ENCODE results near the gene ZNF215. TPM values are rescaled to one million over a fixed set of nuclear protein-coding genes. Genes with fewer than 3 reads are reported as not detected.

Gene ZNF215
- total RNA-seq = 3.8 and 4.3 TPM in 2 replicates

DNA sequence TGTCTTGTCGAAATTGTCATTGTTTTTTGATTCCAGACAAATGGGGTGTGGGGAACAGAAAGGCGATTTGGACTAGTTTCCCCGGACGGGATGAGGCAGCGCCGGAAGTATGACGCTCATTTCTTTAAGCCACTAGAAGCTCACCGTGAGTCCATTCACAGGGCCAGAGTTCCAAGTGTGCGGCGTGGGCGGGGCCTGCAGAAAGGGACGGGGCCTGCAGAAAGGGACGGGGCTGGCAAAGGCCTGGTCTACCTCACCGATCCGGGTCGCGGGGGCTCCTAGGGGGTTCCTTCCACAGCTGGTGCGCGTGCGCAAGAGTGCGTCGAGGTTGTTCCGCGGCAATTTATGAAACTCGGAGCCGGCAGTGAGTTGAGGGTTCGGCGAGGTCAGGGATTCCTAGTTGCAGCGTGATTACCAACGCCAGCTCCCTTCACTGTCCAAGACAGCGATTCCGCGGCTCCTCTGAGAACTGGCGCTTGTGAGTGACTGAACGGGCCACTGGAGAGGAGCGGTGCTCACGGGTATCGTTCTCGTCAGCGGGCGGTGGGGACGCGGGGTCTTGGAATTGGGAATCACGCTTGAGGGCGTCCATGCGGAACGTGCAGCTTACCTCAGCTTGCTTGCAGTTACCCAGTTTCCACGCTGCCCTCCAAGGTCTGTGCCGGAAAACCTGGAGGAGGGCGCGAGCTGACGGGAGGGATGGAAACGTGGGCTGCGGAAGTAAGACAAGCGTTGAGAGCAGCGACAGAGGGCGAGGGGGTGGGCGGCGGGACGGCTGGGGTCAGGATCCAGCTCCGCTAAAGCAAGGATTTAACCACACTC lies at the start of gene ZNF215:
Gene ZNF215, plus strand, starts transcription at position 219 of the 822 bp plus-strand sequence. CDS start 5,847 bp downstream, outside the sequence.

DNA sequence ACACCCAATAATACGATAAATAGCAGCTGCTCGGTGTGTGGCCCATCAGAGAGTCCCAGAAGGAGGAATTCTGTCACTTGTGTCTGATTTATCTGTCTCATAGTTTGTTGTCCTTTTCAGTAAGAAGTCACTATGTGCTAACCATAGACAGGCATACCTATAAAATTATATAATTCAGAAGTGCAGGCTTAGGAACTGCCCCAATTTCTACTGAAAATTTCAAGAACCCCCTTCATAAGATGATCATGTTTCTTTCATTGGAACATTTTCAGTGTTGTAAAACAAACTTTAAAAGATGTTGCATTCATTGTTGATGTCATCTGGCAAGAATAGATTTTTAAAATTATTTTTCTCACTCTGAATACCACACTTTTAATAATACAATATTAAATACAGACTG lies 33.8 kb upstream of the ZNF215 start, which contains the start of gene OR2D2:
Gene OR2D2, minus strand, starts transcription at position 101 of the 400 bp plus-strand sequence. Its CDS starts 0 bp downstream, at position 101.

DNA sequence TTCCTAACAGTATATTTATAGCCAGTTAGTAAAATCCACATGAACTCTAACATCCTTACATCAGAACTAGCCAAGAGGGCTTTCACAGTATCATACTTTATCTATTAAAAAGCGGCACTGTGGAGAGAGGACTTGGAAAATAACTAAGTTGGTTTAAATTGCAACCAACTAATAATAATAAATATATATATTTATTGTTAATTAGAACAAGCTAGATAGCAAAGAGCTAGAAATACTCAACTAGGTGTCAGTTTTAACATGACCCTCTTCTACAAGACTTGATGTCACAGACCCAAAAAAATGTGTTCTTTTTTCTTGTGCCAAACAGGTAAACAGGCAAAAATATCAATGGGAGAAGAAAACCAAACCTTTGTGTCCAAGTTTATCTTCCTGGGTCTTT lies 5.5 kb upstream of the ZNF215 start, which contains the start of gene OR2D3:
Gene OR2D3, plus strand, starts transcription at position 301 of the 400 bp plus-strand sequence. Its CDS starts 0 bp downstream, at position 301.

Other genes with a start within 250 kb of the ZNF215 start
- 39.0 and 54.9 TPM in 2 replicates for gene MRPL17, start 243.1 kb upstream of the ZNF215 start, total RNA-seq
- under 0.01 TPM in 2 replicates for gene OR2AG2, start 154.4 kb upstream of the ZNF215 start, total RNA-seq
- not detected in 2 replicates for gene OR2AG1, start 143.4 kb upstream of the ZNF215 start, total RNA-seq
- gene OR6A2, start 126.7 kb upstream of the ZNF215 start, total RNA-seq = under 0.01 TPM in 2 replicates
- not detected in 2 replicates for gene OR10A5, start 80.7 kb upstream of the ZNF215 start, total RNA-seq
- under 0.01 TPM in 1 of 2 replicates, not detected in the other for gene OR10A2, start 63.4 kb upstream of the ZNF215 start, total RNA-seq
- not detected in 2 replicates for gene OR10A4, start 49.8 kb upstream of the ZNF215 start, total RNA-seq
- gene OR2D2, start 33.9 kb upstream of the ZNF215 start, total RNA-seq = not detected in 2 replicates
- gene OR2D3, start 5.4 kb upstream of the ZNF215 start, total RNA-seq = not detected in 2 replicates
- gene ZNF214, start 93.9 kb downstream of the ZNF215 start, total RNA-seq = 0.24 and 0.85 TPM in 2 replicates
- 0.24 TPM in 1 of 2 replicates, not detected in the other for gene NLRP14, start 94.1 kb downstream of the ZNF215 start, total RNA-seq
- gene RBMXL2, start 162.6 kb downstream of the ZNF215 start, total RNA-seq = under 0.01 TPM in 1 of 2 replicates, not detected in the other